ENCODE results near the gene SUB1. TPM values are rescaled to one million over a fixed set of nuclear protein-coding genes. Genes with fewer than 3 reads are reported as not detected.

The SUB1 gene
- total and polyA plus RNA-seq, 4 donors, result 126 to 234 (median 155) TPM

GRCh38 chr5:32559411-32559810, 25.9 kb upstream of the SUB1 start:
- no peak overlapping the region for H3K4me3 ChIP-seq
- ATAC-seq (ENCODE audit: insufficient read depth, low FRiP score) (no peak), DNase-seq (no peak)
- H3K36me3 ChIP-seq (ENCODE audit: control insufficient read depth in 4 of 4, insufficient read depth in 4 of 4, low read length in 4 of 4), result no peaks in the 10 kb centered on the region
- no peak for TF ChIP-seq CTCF (IDR thresholded peaks at IDR 0.05; ENCODE audit: control extremely low read depth, extremely low read depth)
- no peaks in the 10 kb centered on the region for H3K27me3 ChIP-seq (ENCODE audit: control insufficient read depth in 3 of 3, insufficient read depth in 3 of 3, low read length in 2 of 3)
- no peaks in the 10 kb centered on the region for H3K4me1 ChIP-seq (ENCODE audit: control insufficient read depth in 5 of 5, insufficient read depth in 5 of 5, low read length in 5 of 5)
- no peak overlapping the region for H3K27ac ChIP-seq (ENCODE audit: low read depth in 1 of 2, low read length in 1 of 2)
- H3K9me3 ChIP-seq (ENCODE audit: control insufficient read depth in 4 of 4, insufficient read depth in 3 of 4, low read length in 3 of 4), result no peaks in the 10 kb centered on the region
- no peak overlapping the region for H3K9ac ChIP-seq (ENCODE audit: insufficient read depth in 1 of 2, low read length in 2 of 2)

- DNase-seq, result no peak
- no peak for TF ChIP-seq CTCF (IDR thresholded peaks at IDR 0.05; ENCODE audit: control extremely low read depth, extremely low read depth)
- Histone ChIP-seq H3K36me3 (ENCODE audit: control insufficient read depth in 4 of 4, insufficient read depth in 4 of 4, low read length in 4 of 4) (no peaks in the 10 kb centered on the region), H3K4me3 (no peak overlapping the region), H3K27ac (ENCODE audit: low read depth in 1 of 2, low read length in 1 of 2) (no peak overlapping the region), H3K27me3 (ENCODE audit: control insufficient read depth in 3 of 3, insufficient read depth in 3 of 3, low read length in 2 of 3) (no peaks in the 10 kb centered on the region), H3K9me3 (ENCODE audit: control insufficient read depth in 4 of 4, insufficient read depth in 3 of 4, low read length in 3 of 4) (no peaks in the 10 kb centered on the region), H3K4me1 (ENCODE audit: control insufficient read depth in 5 of 5, insufficient read depth in 5 of 5, low read length in 5 of 5) (no peaks in the 10 kb centered on the region), H3K9ac (ENCODE audit: insufficient read depth in 1 of 2, low read length in 2 of 2) (no peak overlapping the region)
- ATAC-seq (ENCODE audit: insufficient read depth, low FRiP score), result no peak
Observed at GRCh38 chr5:32559921-32560320, 25.4 kb upstream of the SUB1 start.

- no peak overlapping the region for H3K27ac ChIP-seq (ENCODE audit: low read depth in 1 of 2, low read length in 1 of 2)
- TF ChIP-seq CTCF (IDR thresholded peaks at IDR 0.05; ENCODE audit: control extremely low read depth, extremely low read depth), result no peak
- peaks cover 0 to 1% (median 0%) of the 10 kb centered on the region in 4 donors for H3K9me3 ChIP-seq (ENCODE audit: control insufficient read depth in 4 of 4, insufficient read depth in 3 of 4, low read length in 3 of 4)
- no peak for ATAC-seq (ENCODE audit: insufficient read depth, low FRiP score)
- H3K27me3 ChIP-seq (ENCODE audit: control insufficient read depth in 3 of 3, insufficient read depth in 3 of 3, low read length in 2 of 3), result no peaks in the 10 kb centered on the region
- WGBS, 2 donors, result 89 to 95% methylated on average over 2 of the region's 2 CpGs
- H3K9ac ChIP-seq (ENCODE audit: insufficient read depth in 1 of 2, low read length in 2 of 2), result no peak overlapping the region
- H3K4me3 ChIP-seq, result no peak overlapping the region
- H3K36me3 ChIP-seq (ENCODE audit: control insufficient read depth in 4 of 4, insufficient read depth in 4 of 4, low read length in 4 of 4), result no peaks in the 10 kb centered on the region
- H3K4me1 ChIP-seq (ENCODE audit: control insufficient read depth in 5 of 5, insufficient read depth in 5 of 5, low read length in 5 of 5), result no peaks in the 10 kb centered on the region
- no peak for DNase-seq
Observed at GRCh38 chr5:32562056-32562455, 23.3 kb upstream of the SUB1 start.

- ATAC-seq (ENCODE audit: insufficient read depth, low FRiP score) (no peak), DNase-seq (no peak)
- TF ChIP-seq CTCF (IDR thresholded peaks at IDR 0.05; ENCODE audit: control extremely low read depth, extremely low read depth), result no peak
- Histone ChIP-seq H3K4me1 (ENCODE audit: control insufficient read depth in 5 of 5, insufficient read depth in 5 of 5, low read length in 5 of 5) (no peaks in the 10 kb centered on the region), H3K27me3 (ENCODE audit: control insufficient read depth in 3 of 3, insufficient read depth in 3 of 3, low read length in 2 of 3) (no peaks in the 10 kb centered on the region), H3K9ac (ENCODE audit: insufficient read depth in 1 of 2, low read length in 2 of 2) (no peak overlapping the region), H3K9me3 (ENCODE audit: control insufficient read depth in 4 of 4, insufficient read depth in 3 of 4, low read length in 3 of 4) (peaks cover 0 to 1% (median 0%) of the 10 kb centered on the region in 4 donors), H3K4me3 (no peak overlapping the region), H3K27ac (ENCODE audit: low read depth in 1 of 2, low read length in 1 of 2) (no peak overlapping the region), H3K36me3 (ENCODE audit: control insufficient read depth in 4 of 4, insufficient read depth in 4 of 4, low read length in 4 of 4) (no peaks in the 10 kb centered on the region)
Observed at GRCh38 chr5:32562843-32563242, 22.5 kb upstream of the SUB1 start.

Measured in lung (tissue), 12 donors.